Immature natural killer cell (primary cell): ENCODE measurements around the gene TECTB. TPM values are rescaled to one million over a fixed set of nuclear protein-coding genes. Genes with fewer than 3 reads are reported as not detected.

Experiments
- DNase-seq, 3 donors: peaks; one replicate each; pipeline ENCODE4 v3.0.0; 2022; ENCODE audit warnings: mixed read lengths in 1 of 3
- H3K27ac Mint-ChIP-seq, 6 donors: one replicate each; pipeline ENCODE4 v1.8.0; 2020; ENCODE audit warnings: mixed read lengths in 6 of 6, mild to moderate bottlenecking in 5 of 6, inconsistent platforms in 4 of 6, moderate library complexity in 3 of 6
- H3K27me3 Mint-ChIP-seq, 3 donors: one replicate each; pipeline ENCODE4 v1.8.0; 2020 to 2021; ENCODE audit warnings: low read depth in 3 of 3, mild to moderate bottlenecking in 3 of 3, mixed read lengths in 3 of 3, moderate library complexity in 3 of 3, inconsistent platforms in 1 of 3
- H3K36me3 Mint-ChIP-seq, 3 donors: one replicate each; pipeline ENCODE4 v1.8.0; 2020; ENCODE audit warnings: mixed read lengths in 3 of 3, inconsistent platforms in 2 of 3, mild to moderate bottlenecking in 2 of 3
- H3K4me1 Mint-ChIP-seq, 2 donors: one replicate each; pipeline ENCODE4 v1.8.0; 2020; ENCODE audit warnings: inconsistent platforms in 2 of 2, mild to moderate bottlenecking in 2 of 2, mixed read lengths in 2 of 2, moderate library complexity in 1 of 2
- H3K4me3 Mint-ChIP-seq, 5 donors: one replicate each; pipeline ENCODE4 v1.8.0; 2020; ENCODE audit warnings: mild to moderate bottlenecking in 5 of 5, mixed read lengths in 5 of 5, inconsistent platforms in 3 of 5, moderate library complexity in 3 of 5
- H3K9me3 Mint-ChIP-seq, 6 donors: one replicate each; pipeline ENCODE4 v1.8.0; 2020; ENCODE audit warnings: mild to moderate bottlenecking in 6 of 6, mixed read lengths in 6 of 6, inconsistent platforms in 4 of 6, moderate library complexity in 3 of 6
- polyA plus RNA-seq, 3 donors: library from polyadenylated mRNA; unstranded; fragments of 300-500 nt; fragmentation: Illumina TruSeq; gene quantifications; one replicate each; pipeline ENCODE4 v1.2.3, GENCODE V29; 2021

The TECTB gene
- polyA plus RNA-seq, 3 donors from 2014 or later: not detected

- H3K4me3 Mint-ChIP-seq: no peak overlapping the region
Observed at GRCh38 chr10:112304267-112304859, 21.2 kb downstream of the TECTB start.

DNA sequence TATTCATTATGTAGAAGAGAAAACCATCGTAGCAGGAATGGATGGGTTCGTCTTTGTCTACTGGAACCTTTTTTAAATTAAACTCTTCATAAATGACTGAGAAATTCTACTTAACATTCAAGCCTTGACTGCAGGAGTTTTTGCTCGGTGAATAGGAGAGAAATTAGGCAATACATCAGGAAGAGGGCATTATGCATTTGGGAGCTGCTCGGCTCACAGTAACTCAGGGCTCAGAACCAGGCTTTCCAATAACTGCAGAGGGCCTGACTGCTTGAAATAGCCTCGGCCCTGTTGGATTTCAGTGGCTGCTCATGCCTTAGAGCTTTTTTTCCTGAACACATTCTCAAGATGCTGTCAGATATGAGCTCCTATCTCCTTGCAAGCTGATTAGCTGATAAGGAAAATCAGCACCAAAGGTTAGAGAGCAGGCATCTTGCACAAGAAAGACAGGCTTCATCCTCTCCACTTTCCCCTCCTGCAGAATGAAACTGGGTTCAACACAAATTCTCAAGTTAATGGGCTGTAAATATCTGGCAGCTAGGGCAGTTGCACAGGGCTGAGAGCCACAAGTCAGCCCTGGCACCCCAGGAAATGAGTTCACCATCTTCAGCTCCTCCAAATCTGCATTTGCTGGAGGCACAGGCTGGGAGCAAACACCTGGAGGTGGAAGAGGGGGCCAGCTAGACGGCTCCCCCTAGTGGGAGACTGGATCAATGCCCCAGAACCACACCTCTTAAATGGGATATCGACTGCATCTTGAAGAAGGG, 24.3 kb downstream of the TECTB start:
- no peaks in the 10 kb centered on the region for H3K9me3 Mint-ChIP-seq
- DNase-seq: peak in 1 of 3 donors; percentile 11
- H3K36me3 Mint-ChIP-seq: no peaks in the 10 kb centered on the region
- H3K27me3 Mint-ChIP-seq: peaks cover 5 to 13% (median 9%) of the 10 kb centered on the region in 3 donors
- no peak overlapping the region for H3K27ac Mint-ChIP-seq
- H3K4me1 Mint-ChIP-seq: no peaks in the 10 kb centered on the region
- H3K4me3 Mint-ChIP-seq: no peak overlapping the region

More at GRCh38 chr10:112304267-112304859, 21.2 kb downstream of the TECTB start:
- Mint-ChIP-seq H3K4me1 (no peaks in the 10 kb centered on the region), H3K9me3 (peaks cover 0 to 3% (median 0%) of the 10 kb centered on the region in 6 donors), H3K27me3 (peaks cover 5 to 8% (median 6%) of the 10 kb centered on the region in 3 donors), H3K36me3 (no peaks in the 10 kb centered on the region), H3K27ac (no peak overlapping the region)
- no peak for DNase-seq

DNA sequence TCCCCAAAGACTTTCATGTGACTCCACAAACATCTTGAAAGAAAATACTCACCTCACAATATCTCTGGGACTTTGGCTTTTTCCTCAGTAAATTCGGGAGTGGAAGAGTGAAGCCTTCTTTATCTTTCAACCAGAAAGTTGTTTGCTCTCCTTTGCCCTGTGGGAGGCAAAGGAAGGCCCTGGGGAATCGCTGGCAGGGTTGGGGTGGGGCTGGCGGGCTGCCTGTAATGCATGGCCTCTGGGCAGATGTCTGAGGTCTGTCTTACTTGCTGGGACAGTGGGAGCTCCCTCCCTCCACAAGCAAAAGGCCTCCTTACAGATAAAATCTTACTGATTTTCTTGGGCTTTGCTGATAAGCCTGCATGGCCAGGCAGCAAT, 24.9 kb downstream of the TECTB start:
- no peaks in the 10 kb centered on the region for H3K4me1 Mint-ChIP-seq
- no peak for DNase-seq
- no peak overlapping the region for H3K4me3 Mint-ChIP-seq
- H3K9me3 Mint-ChIP-seq: no peaks in the 10 kb centered on the region
- H3K36me3 Mint-ChIP-seq: no peaks in the 10 kb centered on the region
- peaks cover 5 to 13% (median 9%) of the 10 kb centered on the region in 3 donors for H3K27me3 Mint-ChIP-seq
- H3K27ac Mint-ChIP-seq: no peak overlapping the region

- Mint-ChIP-seq H3K4me1 (no peaks in the 10 kb centered on the region), H3K9me3 (no peaks in the 10 kb centered on the region), H3K4me3 (no peak overlapping the region), H3K27ac (no peak overlapping the region), H3K36me3 (no peaks in the 10 kb centered on the region), H3K27me3 (peaks cover 3 to 11% (median 7%) of the 10 kb centered on the region in 3 donors)
- DNase-seq: no peak
Observed at GRCh38 chr10:112311481-112311880, 28.3 kb downstream of the TECTB start.

DNA sequence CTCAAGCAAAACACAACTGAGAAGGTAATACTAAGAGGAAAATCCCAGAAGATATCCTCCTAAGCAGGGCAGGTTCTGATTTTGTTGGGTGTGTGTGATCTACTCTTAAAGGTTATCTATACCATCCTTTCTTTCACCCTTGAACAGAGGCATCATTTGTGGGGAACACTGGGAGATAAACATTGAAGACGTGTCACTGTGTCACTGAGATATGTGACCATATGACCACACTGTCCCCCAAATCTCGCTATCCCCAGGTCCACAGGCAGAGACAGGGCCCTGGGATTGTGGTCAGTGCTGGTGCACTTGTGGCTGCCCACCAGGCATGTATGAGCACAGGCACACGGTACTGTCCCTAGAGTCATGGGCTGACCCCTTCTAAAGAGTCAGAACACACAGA, 30.0 kb downstream of the TECTB start:
- no peaks in the 10 kb centered on the region for H3K36me3 Mint-ChIP-seq
- no peak overlapping the region for H3K27ac Mint-ChIP-seq
- no peaks in the 10 kb centered on the region for H3K9me3 Mint-ChIP-seq
- no peak for DNase-seq
- H3K4me1 Mint-ChIP-seq: no peaks in the 10 kb centered on the region
- no peak overlapping the region for H3K4me3 Mint-ChIP-seq
- H3K27me3 Mint-ChIP-seq: peaks cover 2 to 11% (median 7%) of the 10 kb centered on the region in 3 donors

DNA sequence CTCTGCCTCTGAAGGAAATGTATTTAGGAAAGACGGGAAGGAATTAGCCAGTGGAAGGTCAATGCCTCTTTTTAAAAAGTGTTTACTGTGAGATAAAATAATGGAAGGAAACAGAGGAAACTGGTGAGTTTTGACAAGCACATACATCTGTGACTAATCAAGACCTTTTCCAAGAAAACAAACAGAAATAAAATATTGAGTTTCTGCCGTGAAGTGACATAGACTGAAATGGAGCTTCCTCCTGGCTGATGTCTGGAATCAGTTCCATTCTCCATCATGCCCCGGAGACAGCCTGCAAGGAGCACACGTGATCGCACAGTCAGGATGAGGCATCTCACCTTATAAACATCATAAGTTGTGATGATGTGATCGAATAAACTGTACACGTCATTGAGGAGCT, 30.7 kb downstream of the TECTB start:
- no peak for DNase-seq
- H3K27me3 Mint-ChIP-seq: peaks cover 2 to 14% (median 7%) of the 10 kb centered on the region in 3 donors

DNA sequence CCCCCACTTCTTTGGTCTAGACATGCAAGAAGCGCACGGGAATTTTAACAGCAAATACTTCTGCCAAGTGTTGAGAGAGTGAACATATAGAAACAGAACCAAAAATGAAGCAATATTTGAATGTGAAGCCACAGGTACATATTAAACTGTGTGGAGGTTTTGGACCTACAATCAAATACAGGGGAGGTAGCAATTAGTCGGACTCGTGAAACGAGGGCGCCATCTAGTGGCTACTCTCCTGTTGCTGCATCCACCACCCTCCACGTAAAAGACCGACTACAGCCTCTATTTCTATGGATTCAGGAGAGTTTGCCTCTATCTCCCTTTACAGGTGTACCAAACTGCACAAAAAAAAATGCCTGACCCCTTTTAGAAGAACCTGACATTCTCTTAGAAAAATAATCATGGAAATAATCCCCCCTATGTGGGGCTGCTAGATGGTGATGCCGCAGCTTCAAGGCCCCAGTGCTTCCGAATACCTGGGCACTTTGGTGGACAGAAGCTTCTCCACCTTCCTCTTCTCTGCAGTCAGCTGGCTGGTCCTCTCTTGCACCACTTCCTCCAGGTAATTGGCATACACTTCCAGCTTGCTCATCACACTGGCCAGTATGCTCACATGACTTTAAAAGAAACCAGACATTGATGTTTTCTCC, 31.7 kb downstream of the TECTB start:
- Mint-ChIP-seq H3K9me3 (no peaks in the 10 kb centered on the region), H3K36me3 (no peaks in the 10 kb centered on the region), H3K4me3 (no peak overlapping the region), H3K27ac (no peak overlapping the region), H3K4me1 (no peaks in the 10 kb centered on the region), H3K27me3 (peaks cover 2 to 14% (median 7%) of the 10 kb centered on the region in 3 donors)
- DNase-seq: peak; percentile 44 to 61 (median 50)

More for the DNA sequence above, 30.7 kb downstream of the TECTB start:
- H3K4me3 Mint-ChIP-seq: no peak overlapping the region
- no peaks in the 10 kb centered on the region for H3K36me3 Mint-ChIP-seq
- no peaks in the 10 kb centered on the region for H3K4me1 Mint-ChIP-seq
- no peaks in the 10 kb centered on the region for H3K9me3 Mint-ChIP-seq
- H3K27ac Mint-ChIP-seq: no peak overlapping the region

DNA sequence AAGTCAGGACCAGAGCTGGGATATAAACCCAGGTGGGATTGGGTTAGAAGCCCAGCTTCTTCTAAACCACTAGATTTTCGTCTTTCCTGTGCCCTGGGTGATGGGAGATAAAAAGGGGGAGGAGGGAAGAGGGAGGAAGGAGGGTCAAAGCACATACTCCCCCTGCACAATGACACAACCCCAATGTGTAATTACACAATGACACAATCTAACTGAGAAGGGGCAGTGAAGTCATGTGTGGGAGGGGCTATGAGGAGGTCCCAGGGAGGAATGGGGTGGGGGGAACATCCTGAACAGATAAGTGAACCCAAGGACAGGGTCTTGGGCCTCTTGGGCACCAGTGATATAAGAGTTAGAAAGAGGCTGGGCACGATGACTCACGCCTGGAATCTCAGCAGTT, 44.5 kb downstream of the TECTB start:
- H3K9me3 Mint-ChIP-seq: no peaks in the 10 kb centered on the region
- no peak overlapping the region for H3K4me3 Mint-ChIP-seq
- no peak for DNase-seq
- no peaks in the 10 kb centered on the region for H3K4me1 Mint-ChIP-seq
- H3K27ac Mint-ChIP-seq: no peak overlapping the region
- H3K36me3 Mint-ChIP-seq: no peaks in the 10 kb centered on the region
- peaks cover under 1 to 5% (median 2%) of the 10 kb centered on the region in 3 donors for H3K27me3 Mint-ChIP-seq

- H3K27me3 Mint-ChIP-seq: peaks cover 2 to 7% (median 5%) of the 10 kb centered on the region in 3 donors
- no peak overlapping the region for H3K4me3 Mint-ChIP-seq
- DNase-seq: no peak
- H3K27ac Mint-ChIP-seq: no peak overlapping the region
- H3K36me3 Mint-ChIP-seq: no peaks in the 10 kb centered on the region
- no peaks in the 10 kb centered on the region for H3K9me3 Mint-ChIP-seq
- no peaks in the 10 kb centered on the region for H3K4me1 Mint-ChIP-seq
Observed at GRCh38 chr10:112330162-112330561, 47.0 kb downstream of the TECTB start.

- no peak overlapping the region for H3K27ac Mint-ChIP-seq
- peaks cover 2 to 8% (median 7%) of the 10 kb centered on the region in 3 donors for H3K27me3 Mint-ChIP-seq
- no peaks in the 10 kb centered on the region for H3K9me3 Mint-ChIP-seq
- H3K36me3 Mint-ChIP-seq: no peaks in the 10 kb centered on the region
- no peak for DNase-seq
- H3K4me3 Mint-ChIP-seq: no peak overlapping the region
- H3K4me1 Mint-ChIP-seq: no peaks in the 10 kb centered on the region
Observed at GRCh38 chr10:112330607-112331160, 47.5 kb downstream of the TECTB start.

DNA sequence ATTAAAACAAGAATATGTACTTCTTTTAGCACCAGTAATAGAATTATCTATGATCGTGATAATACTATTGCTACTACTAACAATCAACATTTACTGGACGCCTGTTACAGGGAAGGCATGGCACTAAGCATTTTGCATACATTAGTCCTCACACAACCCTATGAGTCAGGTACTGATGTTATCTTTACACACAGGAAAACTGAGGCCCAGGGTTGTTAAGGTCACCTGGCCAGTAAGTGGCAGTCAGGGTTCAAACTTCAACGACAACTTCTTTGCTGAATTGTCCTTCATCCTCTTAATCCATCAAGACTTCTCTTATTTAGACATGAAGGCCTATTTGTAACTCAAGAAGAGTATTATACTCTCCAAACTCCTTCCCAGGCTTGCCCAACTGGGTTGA, 48.8 kb downstream of the TECTB start:
- Mint-ChIP-seq H3K27ac (no peak overlapping the region), H3K4me1 (no peaks in the 10 kb centered on the region), H3K27me3 (peaks cover 4 to 10% (median 7%) of the 10 kb centered on the region in 3 donors), H3K4me3 (no peak overlapping the region), H3K36me3 (no peaks in the 10 kb centered on the region), H3K9me3 (no peaks in the 10 kb centered on the region)
- DNase-seq: no peak

GRCh38 chr10:112332509-112333228, 49.5 kb downstream of the TECTB start:
- Mint-ChIP-seq H3K36me3 (no peaks in the 10 kb centered on the region), H3K27ac (no peak overlapping the region), H3K9me3 (no peaks in the 10 kb centered on the region), H3K4me1 (no peaks in the 10 kb centered on the region), H3K4me3 (no peak overlapping the region), H3K27me3 (peaks cover 4 to 12% (median 7%) of the 10 kb centered on the region in 3 donors)
- DNase-seq: no peak

- Mint-ChIP-seq H3K4me1 (no peaks in the 10 kb centered on the region), H3K27me3 (peaks cover 4 to 12% (median 6%) of the 10 kb centered on the region in 3 donors), H3K27ac (no peak overlapping the region), H3K36me3 (no peaks in the 10 kb centered on the region), H3K4me3 (no peak overlapping the region), H3K9me3 (no peaks in the 10 kb centered on the region)
- DNase-seq: no peak
Observed at GRCh38 chr10:112333452-112333851, 50.3 kb downstream of the TECTB start.
